Muscle layer of duodenum (tissue), 2 donors: ENCODE data around the gene USP9X.

Experiments
- H3K27ac ChIP-seq: one replicate; pipeline ENCODE4 v1.7.0; 2013; ENCODE audit warnings: mild to moderate bottlenecking, low read length
- H3K27me3 ChIP-seq: one replicate; pipeline ENCODE4 v1.7.0; 2013; ENCODE audit warnings: low read depth, mild to moderate bottlenecking, control low read depth, low read length
- H3K36me3 ChIP-seq, 2 donors: one replicate each; pipeline ENCODE4 v1.7.0; 2013; ENCODE audit warnings: low read length in 2 of 2, control low read depth in 1 of 2, mild to moderate bottlenecking in 1 of 2; ENCODE audit not compliant: insufficient read depth in 2 of 2, control insufficient read depth in 1 of 2
- H3K4me1 ChIP-seq, 2 donors: one replicate each; pipeline ENCODE4 v1.7.0; 2013; ENCODE audit warnings: low read length in 2 of 2, mild to moderate bottlenecking in 2 of 2, control low read depth in 1 of 2, moderate library complexity in 1 of 2; ENCODE audit not compliant: insufficient read depth in 2 of 2, control insufficient read depth in 1 of 2
- H3K4me3 ChIP-seq, 2 donors: one replicate each; pipeline ENCODE4 v1.7.0; 2013; ENCODE audit warnings: low read length in 2 of 2, low read depth in 1 of 2, mild to moderate bottlenecking in 1 of 2
- H3K9me3 ChIP-seq, 2 donors: one replicate each; pipeline ENCODE4 v1.7.0; 2013; ENCODE audit warnings: low read length in 2 of 2, control low read depth in 1 of 2, mild to moderate bottlenecking in 1 of 2; ENCODE audit not compliant: control insufficient read depth in 1 of 2
- donor health status: healthy.

Gene USP9X

GRCh38 chrX:41064018-41064417 is 21.2 kb upstream of the USP9X start:
- no peaks in the 10 kb centered on the region for H3K27me3 ChIP-seq
- H3K4me3 ChIP-seq, result no peak overlapping the region

GRCh38 chrX:41066391-41066790 is 18.9 kb upstream of the USP9X start:
- Histone ChIP-seq H3K36me3 (no peaks in the 10 kb centered on the region), H3K4me3 (no peak overlapping the region), H3K27me3 (no peaks in the 10 kb centered on the region), H3K4me1 (no peaks in the 10 kb centered on the region), H3K9me3 (no peaks in the 10 kb centered on the region), H3K27ac (no peak overlapping the region)

More at GRCh38 chrX:41064018-41064417, 21.2 kb upstream of the USP9X start:
- Histone ChIP-seq H3K27ac (no peak overlapping the region), H3K36me3 (no peaks in the 10 kb centered on the region), H3K9me3 (no peaks in the 10 kb centered on the region), H3K4me1 (no peaks in the 10 kb centered on the region)

GRCh38 chrX:41066969-41067368 is 18.3 kb upstream of the USP9X start:
- no peak overlapping the region for H3K27ac ChIP-seq
- H3K4me1 ChIP-seq, result no peaks in the 10 kb centered on the region
- no peaks in the 10 kb centered on the region for H3K27me3 ChIP-seq
- H3K36me3 ChIP-seq, result no peaks in the 10 kb centered on the region
- H3K4me3 ChIP-seq, result no peak overlapping the region
- H3K9me3 ChIP-seq, result no peaks in the 10 kb centered on the region

- Histone ChIP-seq H3K36me3 (no peaks in the 10 kb centered on the region), H3K4me3 (no peak overlapping the region), H3K9me3 (no peaks in the 10 kb centered on the region), H3K4me1 (no peaks in the 10 kb centered on the region), H3K27me3 (no peaks in the 10 kb centered on the region), H3K27ac (no peak overlapping the region)
Measured at GRCh38 chrX:41067721-41068120, 17.5 kb upstream of the USP9X start.

- Histone ChIP-seq H3K4me1 (no peaks in the 10 kb centered on the region), H3K9me3 (no peaks in the 10 kb centered on the region), H3K27ac (no peak overlapping the region), H3K27me3 (no peaks in the 10 kb centered on the region), H3K4me3 (no peak overlapping the region), H3K36me3 (no peaks in the 10 kb centered on the region)
Measured at GRCh38 chrX:41076742-41077141, 8.5 kb upstream of the USP9X start.

- no peak overlapping the region for H3K4me3 ChIP-seq
- H3K4me1 ChIP-seq, result no peaks in the 10 kb centered on the region
- no peaks in the 10 kb centered on the region for H3K27me3 ChIP-seq
- H3K27ac ChIP-seq, result no peak overlapping the region
- no peaks in the 10 kb centered on the region for H3K9me3 ChIP-seq
- peaks cover 0 to 4% of the 10 kb centered on the region in 2 donors for H3K36me3 ChIP-seq
Measured at GRCh38 chrX:41081821-41082220, 3.4 kb upstream of the USP9X start.

- Histone ChIP-seq H3K27me3 (no peaks in the 10 kb centered on the region), H3K4me1 (no peaks in the 10 kb centered on the region), H3K27ac (no peak overlapping the region), H3K36me3 (peaks cover 0 to 4% of the 10 kb centered on the region in 2 donors), H3K4me3 (no peak overlapping the region), H3K9me3 (no peaks in the 10 kb centered on the region)
Measured at GRCh38 chrX:41082783-41083182, 2.5 kb upstream of the USP9X start.

GRCh38 chrX:41084044-41084892 is 977 bp upstream of the USP9X start:
- H3K27ac ChIP-seq, result peak overlapping the region; percentile 95
- H3K4me3 ChIP-seq, result peak overlapping the region; percentile 59 to 75
- H3K27me3 ChIP-seq, result no peaks in the 10 kb centered on the region
- peaks cover 0 to 4% of the 10 kb centered on the region in 2 donors for H3K36me3 ChIP-seq
- no peaks in the 10 kb centered on the region for H3K9me3 ChIP-seq
- peaks cover 0 to 6% of the 10 kb centered on the region in 2 donors for H3K4me1 ChIP-seq

- H3K4me1 ChIP-seq, result peaks cover 0 to 16% of the 10 kb centered on the region in 2 donors
- peaks cover 0 to 4% of the 10 kb centered on the region in 2 donors for H3K36me3 ChIP-seq
- no peaks in the 10 kb centered on the region for H3K27me3 ChIP-seq
- peak overlapping the region; percentile 78 for H3K27ac ChIP-seq
- peak overlapping the region; percentile 75 to 80 for H3K4me3 ChIP-seq
- no peaks in the 10 kb centered on the region for H3K9me3 ChIP-seq
Measured at GRCh38 chrX:41085512-41085877, 250 bp downstream of the USP9X start.

- Histone ChIP-seq H3K36me3 (peaks cover 0 to 4% of the 10 kb centered on the region in 2 donors), H3K27me3 (no peaks in the 10 kb centered on the region), H3K9me3 (no peaks in the 10 kb centered on the region), H3K4me1 (peaks cover 0 to 18% of the 10 kb centered on the region in 2 donors), H3K27ac (peak overlapping the region; percentile 78), H3K4me3 (peak overlapping the region; percentile 75 to 80)
Measured at GRCh38 chrX:41085878-41086626, 807 bp downstream of the USP9X start.

- H3K27me3 ChIP-seq, result no peaks in the 10 kb centered on the region
- H3K36me3 ChIP-seq, result peaks cover 0 to 4% of the 10 kb centered on the region in 2 donors
- no peaks in the 10 kb centered on the region for H3K9me3 ChIP-seq
- H3K4me3 ChIP-seq, result peak overlapping the region; percentile 75 to 80
- H3K4me1 ChIP-seq, result peaks cover 0 to 23% of the 10 kb centered on the region in 2 donors
- peak overlapping the region; percentile 78 for H3K27ac ChIP-seq
Measured at GRCh38 chrX:41086627-41086932, 1.3 kb downstream of the USP9X start.
